HepG2 (cell line): ENCODE results near the gene PEPD. TPM values are rescaled to one million over a fixed set of nuclear protein-coding genes. Genes with fewer than 3 reads are reported as not detected.

ENCODE experiments used
- ATAC-seq: fragments of 200-7000 bp; cut with Tn5 transposase; 3 replicates; pipeline ENCODE4 v1.9.1; 2020; ENCODE audit warnings: mild to moderate bottlenecking, moderate library complexity
- BruUV-seq: library from RNA; stranded (reverse); fragments of 400-500 nt; replicated peaks from 2 replicates; lab custom pipeline; 2021; lab: Mats Ljungman, UMichigan
- CTCF ChIA-PET: fragments of 300-600 bp; formaldehyde crosslinking; extraction: SDS; loops from one replicate; lab custom pipeline; 2021; ENCODE audit warnings: low total read pairs, inconsistent platforms, low intra/inter-chr PET ratio; lab: Yijun Ruan, JAX
- POLR2A ChIA-PET: fragments of 350-600 bp; sonication (Branson Sonifier 250); formaldehyde crosslinking; loops from one replicate; lab custom pipeline; 2020; ENCODE audit warnings: antibody characterized with exemption, inconsistent platforms; lab: Yijun Ruan, JAX
- DNase-seq: peaks from one replicate; pipeline ENCODE4 v3.0.0-alpha.2; 2015; ENCODE audit warnings: low spot score
- FAIRE-seq: peaks from 3 replicates; lab custom pipeline; 2011; peaks lifted over from hg19 to GRCh38; lab: Jason Lieb, UNC
- H2AFZ ChIP-seq: one replicate; pipeline ENCODE4 v1.6.1; 2011; ENCODE audit warnings: low read length, inconsistent platforms
- H3K27ac ChIP-seq: fragments of 300-600 bp; 3 replicates; pipeline ENCODE4 v1.8.0; 2011; ENCODE audit warnings: mixed run types, mild to moderate bottlenecking, mixed read lengths, low read length, inconsistent platforms; ENCODE audit not compliant: insufficient read depth; ENCODE audit errors: extremely low read length
- H3K27me3 ChIP-seq, 2 experiments: fragments of 200-600 bp in 1 of 2; 2 replicates in 1 of 2; 3 replicates in 1 of 2; pipeline versions ENCODE4 v1.6.0 to v1.8.0; 2011; ENCODE audit warnings: low read length in 2 of 2, mild to moderate bottlenecking in 2 of 2, moderate library complexity in 2 of 2, inconsistent platforms in 1 of 2; ENCODE audit not compliant: insufficient read depth in 2 of 2, control insufficient read depth in 1 of 2
- H3K36me3 ChIP-seq, 2 experiments: fragments of 200-600 bp in 1 of 2; replicated peaks in 1 of 2; 2 replicates in 1 of 2; 3 replicates in 1 of 2; pipeline versions ENCODE4 v1.5.1 to v1.8.0; 2011; ENCODE audit warnings: low read length in 2 of 2, inconsistent platforms in 1 of 2; ENCODE audit not compliant: insufficient read depth in 2 of 2, control insufficient read depth in 1 of 2
- H3K4me1 ChIP-seq: 2 replicates; pipeline ENCODE4 v1.5.1; 2012; ENCODE audit warnings: low read length, inconsistent platforms; ENCODE audit not compliant: insufficient read depth
- H3K4me2 ChIP-seq: 2 replicates; pipeline ENCODE4 v1.6.0; 2011; ENCODE audit warnings: low read depth, low read length, inconsistent platforms
- H3K4me3 ChIP-seq, 3 experiments: fragments of 200-600 bp in 1 of 3; sonication (generic), shearing (Covaris generic) in 1 of 3; replicated peaks in 1 of 3; 2 replicates each; pipeline ENCODE4 v1.5.1; 2011 to 2016; ENCODE audit warnings: low read length in 3 of 3, inconsistent platforms in 2 of 3, low read depth in 2 of 3, mild to moderate bottlenecking in 2 of 3, control low read depth in 1 of 3, mixed read lengths in 1 of 3; ENCODE audit not compliant: insufficient read depth in 1 of 3
- H3K79me2 ChIP-seq: one replicate; pipeline ENCODE4 v1.6.1; 2011; ENCODE audit warnings: low read length, inconsistent platforms; ENCODE audit not compliant: insufficient read depth
- H3K9ac ChIP-seq: 2 replicates; pipeline ENCODE4 v1.6.0; 2011; ENCODE audit warnings: mild to moderate bottlenecking, low read depth, low read length, inconsistent platforms; ENCODE audit not compliant: insufficient read depth
- H3K9me3 ChIP-seq: 2 replicates; pipeline ENCODE4 v1.5.1; 2012; ENCODE audit warnings: mild to moderate bottlenecking, low read length
- H4K20me1 ChIP-seq: 2 replicates; pipeline ENCODE4 v1.6.0; 2011; ENCODE audit warnings: inconsistent platforms, mild to moderate bottlenecking, low read length, moderate library complexity; ENCODE audit not compliant: insufficient read depth
- CBFB ChIP-seq: sonication (generic); formaldehyde crosslinking; IDR thresholded peaks from 2 replicates; pipeline ENCODE4 v1.4.0; 2020; ENCODE audit warnings: missing genetic modification reagents
- CENPT ChIP-seq: sonication (generic); formaldehyde crosslinking; IDR thresholded peaks from 2 replicates; pipeline ENCODE4 v1.8.0; 2022; ENCODE audit warnings: low read depth, mild to moderate bottlenecking, moderate library complexity, missing genetic modification reagents
- DRAP1 ChIP-seq: IDR thresholded peaks from 2 replicates; pipeline ENCODE4 v1.6.1; 2016; ENCODE audit warnings: missing genetic modification reagents, missing compliant biosample characterization
- HIC2 ChIP-seq: sonication (generic); formaldehyde crosslinking; IDR thresholded peaks from 2 replicates; pipeline ENCODE4 v1.9.0; 2022; ENCODE audit warnings: low read depth, missing genetic modification reagents
- IRX3 ChIP-seq: sonication (generic); formaldehyde crosslinking; IDR thresholded peaks from 2 replicates; pipeline ENCODE4 v1.8.1; 2023; ENCODE audit warnings: mild to moderate bottlenecking, low read depth, missing genetic modification reagents, borderline replicate concordance
- LBX2 ChIP-seq: sonication (generic); formaldehyde crosslinking; IDR thresholded peaks from 2 replicates; pipeline ENCODE4 v1.5.0; 2020; ENCODE audit warnings: missing genetic modification reagents, mild to moderate bottlenecking, borderline replicate concordance
- PHF8 ChIP-seq: sonication (generic); formaldehyde crosslinking; IDR thresholded peaks from 2 replicates; pipeline ENCODE4 v1.5.0; 2020; ENCODE audit warnings: missing genetic modification reagents
- RARG ChIP-seq: sonication (generic); formaldehyde crosslinking; IDR thresholded peaks from 2 replicates; pipeline ENCODE4 v1.4.0; 2020; ENCODE audit warnings: low read depth, mild to moderate bottlenecking, missing genetic modification reagents
- STAG1 ChIP-seq: sonication (generic); formaldehyde crosslinking; IDR thresholded peaks from 2 replicates; pipeline ENCODE4 v1.4.0; 2020; ENCODE audit warnings: missing genetic modification reagents
- ZBTB1 ChIP-seq: sonication (generic); formaldehyde crosslinking; IDR thresholded peaks from 2 replicates; pipeline ENCODE4 v1.4.0; 2020; ENCODE audit warnings: missing genetic modification reagents, borderline replicate concordance
- ZNF468 ChIP-seq: sonication (generic); formaldehyde crosslinking; IDR thresholded peaks from 2 replicates; pipeline ENCODE4 v1.8.0; 2022; ENCODE audit warnings: mild to moderate bottlenecking, moderate library complexity, missing genetic modification reagents
- ZNF704 ChIP-seq: sonication (generic); formaldehyde crosslinking; IDR thresholded peaks from 2 replicates; pipeline ENCODE4 v1.8.1; 2023; ENCODE audit warnings: mild to moderate bottlenecking, inconsistent platforms, moderate library complexity, missing genetic modification reagents, borderline replicate concordance
- ZNF781 ChIP-seq: sonication (generic); formaldehyde crosslinking; IDR thresholded peaks from 2 replicates; pipeline ENCODE4 v1.5.1; 2020; ENCODE audit warnings: borderline replicate concordance, mild to moderate bottlenecking, missing genetic modification reagents; ENCODE audit errors: not compliant biosample characterization
- WGBS: methylation state at CpG from one replicate; pipeline ENCODE4 v1.1.6; 2017; ENCODE audit warnings: low lambda C conversion rate; 5-methylcytosine and 5-hydroxymethylcytosine counted together
- in situ Hi-C: cut with HindIII; loops from 2 replicates; pipeline ENCODE4 v1.10.0; 2017; ENCODE audit warnings: low pct_unique_long_range_greater_than_20kb; ENCODE audit not compliant: extremely low pct_ligation_motif_present
- intact Hi-C: fragments of 100-400 bp; cut with micrococcal nuclease; formaldehyde crosslinking; loops from one replicate; pipeline ENCODE4 v1.10.0; 2022; ENCODE audit not compliant: unreplicated experiment
- polyA plus RNA-seq, 8 experiments: library from polyadenylated mRNA; depleted of rRNA in 3 of 8; stranded (reverse) in 7 of 8; unstranded in 1 of 8; fragments of >200 nt; fragmentation: Illumina TruSeq in 4 of 8; extraction: Trizol in 4 of 8; gene quantifications; 2 replicates each; pipeline versions ENCODE4 v1.2.1 to v1.2.3, GENCODE V29; 2011 to 2016; ENCODE audit warnings: low read depth in 4 of 8, missing spikeins in 1 of 8, mixed read lengths in 1 of 8; ENCODE audit not compliant: insufficient read depth in 1 of 8
- total RNA-seq, 5 experiments: library from RNA; depleted of rRNA; stranded (reverse); fragments of >200 nt; fragmentation: Illumina TruSeq; extraction: Trizol; gene quantifications; 2 replicates each; pipeline ENCODE4 v1.2.3, GENCODE V29; 2016; ENCODE audit warnings: low read depth in 1 of 5

PEPD gene
- total and polyA plus RNA-seq, 2 of the 13 experiments (the other 11 are each of a cell fraction or from before 2014, with no cell fraction given), result 60.7 to 75.1 TPM

- no peak overlapping the region for H3K4me3 ChIP-seq
- H3K4me1 ChIP-seq, result no peaks in the 10 kb centered on the region
- TF ChIP-seq HIC2 (CRISPR knock-in tag) (no peak), CENPT (no peak), STAG1 (CRISPR knock-in tag) (no peak), ZNF468 (no peak)
- no peaks in the 10 kb centered on the region for H4K20me1 ChIP-seq
- no peak for ATAC-seq
- no peak for DNase-seq
- H3K79me2 ChIP-seq, result no peaks in the 10 kb centered on the region
- no peak overlapping the region for H3K27ac ChIP-seq
- no peak for FAIRE-seq
- no peaks in the 10 kb centered on the region for H3K9me3 ChIP-seq
- H2AFZ ChIP-seq, result no peak overlapping the region
- no TSS peak for BruUV-seq
- intact Hi-C loops (no loop called here), in situ Hi-C loops (no loop called here)
- 0 out of 5 replicates have a peak, but pooled peaks cover 0 to 8% of the 10 kb centered on the region in 2 experiments for H3K27me3 ChIP-seq
- H3K9ac ChIP-seq, result no peak overlapping the region
- CTCF ChIA-PET, result no interaction called here
- POLR2A ChIA-PET, result no interaction called here
- no peak overlapping the region for H3K4me2 ChIP-seq
- no peaks in the 10 kb centered on the region for H3K36me3 ChIP-seq
- 7% methylated on average over 3 of the region's 3 CpGs for WGBS
Observed at GRCh38 chr19:33359581-33359980, 162.0 kb downstream of the PEPD start.

- in situ Hi-C loops (no loop called here), intact Hi-C loops (no loop called here)
- FAIRE-seq, result no peak
- Histone ChIP-seq H3K9me3 (no peaks in the 10 kb centered on the region), H3K4me1 (no peaks in the 10 kb centered on the region), H2AFZ (no peak overlapping the region), H3K36me3 (no peaks in the 10 kb centered on the region), H3K79me2 (no peaks in the 10 kb centered on the region), H3K27me3 (0 out of 5 replicates have a peak, but pooled peaks cover 0 to 8% of the 10 kb centered on the region in 2 experiments), H4K20me1 (no peaks in the 10 kb centered on the region), H3K9ac (no peak overlapping the region), H3K27ac (no peak overlapping the region), H3K4me3 (no peak overlapping the region), H3K4me2 (no peak overlapping the region)
- CTCF ChIA-PET, result no interaction called here
- no peak for ATAC-seq
- no TSS peak for BruUV-seq
- POLR2A ChIA-PET, result interaction anchor here (1.1 to 1.5 kb wide), 3 partner anchors 10 to 34 kb away, joined by 3 to 4 read pairs (median 3); no protein-coding TSS in a partner anchor
- no peak for DNase-seq
- 52% methylated on average over 6 of the region's 6 CpGs for WGBS
- no peak for TF ChIP-seq ZNF704 (CRISPR knock-in tag)
- TF ChIP-seq PHF8 (CRISPR knock-in tag), result no peak
- no peak for TF ChIP-seq LBX2 (CRISPR knock-in tag)
- TF ChIP-seq ZNF781 (CRISPR knock-in tag), result no peak
- no peak for TF ChIP-seq CBFB
- TF ChIP-seq RARG (CRISPR knock-in tag), result no peak
- TF ChIP-seq DRAP1 (CRISPR knock-in tag), result no peak
- no peak for TF ChIP-seq ZBTB1 (CRISPR knock-in tag)
- no peak for TF ChIP-seq IRX3 (CRISPR knock-in tag)
Observed at GRCh38 chr19:33358408-33358807, 163.2 kb downstream of the PEPD start.
